Measurements from ENCODE around the gene TBC1D4. TPM values are rescaled to one million over a fixed set of nuclear protein-coding genes. Genes with fewer than 3 reads are reported as not detected.

TBC1D4 gene
- total RNA-seq, 1 donor from 2014 or later, result 42.9 TPM

GRCh38 chr13:75418997-75419396 lies 63.0 kb downstream of the TBC1D4 start:
- no peak for DNase-seq (ENCODE audit: low spot score)

GRCh38 chr13:75418186-75418843 lies 63.7 kb downstream of the TBC1D4 start:
- DNase-seq (ENCODE audit: low spot score), result no peak

- no peak for DNase-seq (ENCODE audit: low spot score)
Measured at GRCh38 chr13:75417656-75418055, 64.3 kb downstream of the TBC1D4 start.

- DNase-seq (ENCODE audit: low spot score), result no peak
Measured at GRCh38 chr13:75417012-75417384, 65.0 kb downstream of the TBC1D4 start.

GRCh38 chr13:75416327-75417011 lies 65.5 kb downstream of the TBC1D4 start:
- DNase-seq (ENCODE audit: low spot score), result no peak

GRCh38 chr13:75415694-75416093 lies 66.3 kb downstream of the TBC1D4 start:
- peak; percentile 70 for DNase-seq (ENCODE audit: low spot score)

GRCh38 chr13:75415171-75415570 lies 66.8 kb downstream of the TBC1D4 start:
- no peak for DNase-seq (ENCODE audit: low spot score)

- no peak for DNase-seq (ENCODE audit: low spot score)
Measured at GRCh38 chr13:75414036-75414827, 67.7 kb downstream of the TBC1D4 start.

- no peak for DNase-seq (ENCODE audit: low spot score)
Measured at GRCh38 chr13:75411924-75412537, 69.9 kb downstream of the TBC1D4 start.

- no peak for DNase-seq (ENCODE audit: low spot score)
Measured at GRCh38 chr13:75410207-75410606, 71.8 kb downstream of the TBC1D4 start.

- no peak for DNase-seq (ENCODE audit: low spot score)
Measured at GRCh38 chr13:75407998-75408397, 74.0 kb downstream of the TBC1D4 start.

- no peak for DNase-seq (ENCODE audit: low spot score)
Measured at GRCh38 chr13:75407473-75407872, 74.5 kb downstream of the TBC1D4 start.

GRCh38 chr13:75405976-75406703 lies 75.8 kb downstream of the TBC1D4 start:
- no peak for DNase-seq (ENCODE audit: low spot score)

- DNase-seq (ENCODE audit: low spot score), result no peak
Measured at GRCh38 chr13:75404726-75405125, 77.2 kb downstream of the TBC1D4 start.

- peak; percentile 49 for DNase-seq (ENCODE audit: low spot score)
Measured at GRCh38 chr13:75402787-75403186, 79.2 kb downstream of the TBC1D4 start.

- no peak for DNase-seq (ENCODE audit: low spot score)
Measured at GRCh38 chr13:75400775-75401174, 81.2 kb downstream of the TBC1D4 start.

GRCh38 chr13:75399879-75400217 lies 82.1 kb downstream of the TBC1D4 start:
- DNase-seq (ENCODE audit: low spot score), result no peak

- DNase-seq (ENCODE audit: low spot score), result no peak
Measured at GRCh38 chr13:75399168-75399878, 82.6 kb downstream of the TBC1D4 start.

- DNase-seq (ENCODE audit: low spot score), result no peak
Measured at GRCh38 chr13:75398072-75398471, 83.9 kb downstream of the TBC1D4 start.

- no peak for DNase-seq (ENCODE audit: low spot score)
Measured at GRCh38 chr13:75395901-75396300, 86.1 kb downstream of the TBC1D4 start.

- no peak for DNase-seq (ENCODE audit: low spot score)
Measured at GRCh38 chr13:75395066-75395465, 86.9 kb downstream of the TBC1D4 start.

Data from umbilical cord (tissue), 2 donors.